Stimulated activated CD4-positive, alpha-beta T cell treated with anti-CD3 and anti-CD28 coated beads, Interleukin-15, amount 100 ng/mL, for 24 hours (primary cell): ENCODE results near the gene EVX1.

ENCODE experiments used
- DNase-seq: peaks from one replicate; pipeline ENCODE4 v3.0.0-alpha.2; 2020

The EVX1 gene

GRCh38 chr7:27205325-27206280 is 37.0 kb upstream of the EVX1 start:
- DNase-seq = no peak

GRCh38 chr7:27207348-27207985 is 35.1 kb upstream of the EVX1 start:
- no peak for DNase-seq

GRCh38 chr7:27208998-27209397 is 33.6 kb upstream of the EVX1 start:
- DNase-seq = no peak

- DNase-seq = no peak
Observed at GRCh38 chr7:27209933-27210440, 32.6 kb upstream of the EVX1 start.

- peak; percentile 74 for DNase-seq
Observed at GRCh38 chr7:27210441-27211083, 32.0 kb upstream of the EVX1 start.

GRCh38 chr7:27211084-27211446 is 31.5 kb upstream of the EVX1 start:
- no peak for DNase-seq

- DNase-seq = no peak
Observed at GRCh38 chr7:27211764-27212204, 30.8 kb upstream of the EVX1 start.

GRCh38 chr7:27212497-27213432 is 29.8 kb upstream of the EVX1 start:
- no peak for DNase-seq

GRCh38 chr7:27213433-27214238 is 29.0 kb upstream of the EVX1 start:
- DNase-seq = no peak

- no peak for DNase-seq
Observed at GRCh38 chr7:27214239-27214950, 28.2 kb upstream of the EVX1 start.

GRCh38 chr7:27215356-27215755 is 27.2 kb upstream of the EVX1 start:
- DNase-seq = no peak

GRCh38 chr7:27217951-27218350 is 24.7 kb upstream of the EVX1 start:
- DNase-seq = no peak

GRCh38 chr7:27219821-27220220 is 22.8 kb upstream of the EVX1 start:
- DNase-seq = no peak

- DNase-seq = no peak
Observed at GRCh38 chr7:27220440-27220955, 22.1 kb upstream of the EVX1 start.

- no peak for DNase-seq
Observed at GRCh38 chr7:27221201-27221797, 21.3 kb upstream of the EVX1 start.

GRCh38 chr7:27223941-27224575 is 18.5 kb upstream of the EVX1 start:
- no peak for DNase-seq

GRCh38 chr7:27224983-27225934 is 17.3 kb upstream of the EVX1 start:
- no peak for DNase-seq

GRCh38 chr7:27229448-27229847 is 13.2 kb upstream of the EVX1 start:
- DNase-seq = no peak
